WTC11 (cell line): ENCODE results near the gene BLID. TPM values are rescaled to one million over a fixed set of nuclear protein-coding genes. Genes with fewer than 3 reads are reported as not detected.

Experiments
- ATAC-seq: fragments of 200-7000 bp; cut with Tn5 transposase; 2 replicates; pipeline ENCODE4 v1.10.0; 2021; ENCODE audit warnings: mild to moderate bottlenecking, moderate library complexity
- CTCF ChIA-PET: fragments of 300-600 bp; sonication (Branson Sonifier 250); formaldehyde crosslinking; loops from one replicate; lab custom pipeline; 2021; ENCODE audit warnings: antibody characterized with exemption; lab: Charles Lee
- POLR2A ChIA-PET: fragments of 350-600 bp; sonication (Branson Sonifier 250); formaldehyde crosslinking; loops from one replicate; lab custom pipeline; 2021; ENCODE audit warnings: antibody characterized with exemption; lab: Charles Lee
- DNase-seq: peaks from one replicate; pipeline ENCODE4 v3.0.0; 2021; ENCODE audit warnings: low spot score
- H3K27ac Mint-ChIP-seq: 2 replicates; pipeline ENCODE4 v1.8.0; 2021; ENCODE audit warnings: mixed read lengths
- H3K27me3 Mint-ChIP-seq: 2 replicates; pipeline ENCODE4 v1.8.0; 2021; ENCODE audit warnings: low read depth, mild to moderate bottlenecking, moderate library complexity, mixed read lengths
- H3K36me3 Mint-ChIP-seq: 2 replicates; pipeline ENCODE4 v1.8.0; 2021; ENCODE audit warnings: mixed read lengths
- H3K4me1 Mint-ChIP-seq: 2 replicates; pipeline ENCODE4 v1.8.0; 2022; ENCODE audit warnings: mixed read lengths
- H3K4me3 Mint-ChIP-seq: 2 replicates; pipeline ENCODE4 v1.8.0; 2021; ENCODE audit warnings: mild to moderate bottlenecking, moderate library complexity, mixed read lengths
- H3K9me3 Mint-ChIP-seq: 2 replicates; pipeline ENCODE4 v1.8.0; 2021; ENCODE audit warnings: mixed read lengths
- AFF4 ChIP-seq: sonication (generic); formaldehyde crosslinking; IDR thresholded peaks from 2 replicates; pipeline ENCODE4 v1.8.1; 2023; ENCODE audit warnings: mild to moderate bottlenecking, missing genetic modification reagents, borderline replicate concordance
- E2F5 ChIP-seq: sonication (generic); formaldehyde crosslinking; IDR thresholded peaks from 2 replicates; pipeline ENCODE4 v1.8.1; 2022; ENCODE audit warnings: mild to moderate bottlenecking, moderate library complexity, missing genetic modification reagents
- EMX1 ChIP-seq: fragments of 250-450 bp; sonication (Bioruptor Pico); IDR thresholded peaks from 2 replicates; pipeline ENCODE4 v1.8.0; 2021; ENCODE audit warnings: mild to moderate bottlenecking
- ETV6 ChIP-seq: sonication (generic); formaldehyde crosslinking; IDR thresholded peaks from 2 replicates; pipeline ENCODE4 v1.8.1; 2022; ENCODE audit warnings: mild to moderate bottlenecking, missing genetic modification reagents
- FOXP1 ChIP-seq: sonication (generic); formaldehyde crosslinking; IDR thresholded peaks from 2 replicates; pipeline ENCODE4 v1.8.0; 2022; ENCODE audit warnings: missing genetic modification reagents, mild to moderate bottlenecking, moderate library complexity, borderline replicate concordance
- GTF2I ChIP-seq: fragments of 250-450 bp; sonication (Bioruptor Pico); conservative IDR thresholded peaks from 2 replicates; pipeline ENCODE4 v1.4.0; 2021; ENCODE audit warnings: mild to moderate bottlenecking
- HMGXB4 ChIP-seq: sonication (generic); formaldehyde crosslinking; IDR thresholded peaks from 2 replicates; pipeline ENCODE4 v1.8.1; 2023; ENCODE audit warnings: mild to moderate bottlenecking, moderate library complexity, missing genetic modification reagents
- JUN ChIP-seq: sonication (generic); formaldehyde crosslinking; IDR thresholded peaks from 2 replicates; pipeline ENCODE4 v1.8.0; 2023; ENCODE audit warnings: mild to moderate bottlenecking, missing genetic modification reagents
- NR3C1 ChIP-seq: sonication (generic); formaldehyde crosslinking; conservative IDR thresholded peaks from 2 replicates; pipeline ENCODE4 v1.8.1; 2023; ENCODE audit warnings: low read depth, mild to moderate bottlenecking, missing genetic modification reagents
- TCF7 ChIP-seq: sonication (generic); formaldehyde crosslinking; IDR thresholded peaks from 2 replicates; pipeline ENCODE4 v1.8.0; 2022; ENCODE audit warnings: mild to moderate bottlenecking, low read depth, missing genetic modification reagents, moderate library complexity
- TEAD1 ChIP-seq: sonication (generic); formaldehyde crosslinking; IDR thresholded peaks from 2 replicates; pipeline ENCODE4 v1.8.0; 2022; ENCODE audit warnings: mild to moderate bottlenecking, missing genetic modification reagents
- ZNF281 ChIP-seq: sonication (generic); formaldehyde crosslinking; IDR thresholded peaks from 2 replicates; pipeline ENCODE4 v1.8.0; 2023; ENCODE audit warnings: mild to moderate bottlenecking, missing genetic modification reagents
- ZNF416 ChIP-seq: fragments of 250-450 bp; sonication (Bioruptor Pico); IDR thresholded peaks from 2 replicates; pipeline ENCODE4 v1.9.0; 2021; ENCODE audit warnings: mild to moderate bottlenecking, inconsistent platforms
- total RNA-seq: library from RNA; stranded (reverse); gene quantifications from 3 replicates; pipeline ENCODE4 v1.2.3, GENCODE V29; 2021
- TF ChIP-seq, protein P1 (sequence below): sonication (generic); formaldehyde crosslinking; IDR thresholded peaks from 2 replicates; pipeline ENCODE4 v1.8.1; 2022; ENCODE audit warnings: low read depth, missing genetic modification reagents, borderline replicate concordance
- TF ChIP-seq, protein P2 (sequence below): fragments of 250-450 bp; sonication (Bioruptor Pico); conservative IDR thresholded peaks from 2 replicates; pipeline ENCODE4 v1.9.0; 2021; ENCODE audit warnings: mild to moderate bottlenecking
- TF ChIP-seq, protein P3 (sequence below): sonication (generic); formaldehyde crosslinking; IDR thresholded peaks from 2 replicates; pipeline ENCODE4 v1.8.0; 2022; ENCODE audit warnings: mild to moderate bottlenecking, missing genetic modification reagents

The BLID gene
- total RNA-seq, 1 experiment from 2014 or later: not detected

DNA sequence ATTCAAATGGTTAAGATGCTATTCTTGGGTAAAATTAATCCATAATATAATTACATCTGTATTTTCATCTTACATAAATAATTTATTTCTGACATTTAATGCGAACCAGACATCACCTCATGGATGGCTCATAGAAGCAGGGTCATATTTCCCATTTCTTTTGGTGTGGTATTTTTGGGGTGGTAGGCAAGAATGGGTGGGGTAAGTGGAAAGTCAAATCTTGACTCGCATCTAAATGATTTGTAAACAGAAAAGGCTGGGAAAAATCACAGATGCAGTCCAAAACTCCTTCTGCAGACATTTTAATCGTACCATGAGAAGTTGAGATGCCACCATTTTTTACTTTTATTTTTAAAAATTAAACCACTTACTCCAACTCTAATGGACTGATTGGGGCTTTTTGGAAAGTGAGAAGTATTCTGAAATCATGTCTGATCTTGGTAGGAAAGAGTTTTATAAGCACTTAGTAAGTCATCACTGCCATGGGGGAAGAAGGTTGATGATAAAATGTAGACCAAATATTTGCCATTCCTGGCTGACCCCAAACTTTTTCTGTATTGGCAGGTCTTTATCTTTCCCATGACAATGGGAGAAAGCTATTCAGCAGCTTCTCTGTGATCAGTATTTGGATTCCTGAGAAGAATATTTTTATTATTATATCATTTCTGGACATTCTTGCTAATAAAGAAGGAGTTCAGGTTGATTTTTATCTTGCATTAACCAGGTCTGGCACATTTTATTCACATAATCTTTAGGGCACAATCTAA lies 47.2 kb upstream of the BLID start:
- TF ChIP-seq ETV6 (no peak), GTF2I (CRISPR knock-in tag) (no peak), E2F5 (no peak), AFF4 (CRISPR knock-in tag) (no peak), ZNF416 (CRISPR knock-in tag) (no peak), JUN (CRISPR knock-in tag) (no peak), ZNF281 (no peak), FOXP1 (CRISPR knock-in tag) (no peak), TCF7 (no peak), TEAD1 (no peak), EMX1 (no peak)
- TF ChIP-seq, protein P1, sequence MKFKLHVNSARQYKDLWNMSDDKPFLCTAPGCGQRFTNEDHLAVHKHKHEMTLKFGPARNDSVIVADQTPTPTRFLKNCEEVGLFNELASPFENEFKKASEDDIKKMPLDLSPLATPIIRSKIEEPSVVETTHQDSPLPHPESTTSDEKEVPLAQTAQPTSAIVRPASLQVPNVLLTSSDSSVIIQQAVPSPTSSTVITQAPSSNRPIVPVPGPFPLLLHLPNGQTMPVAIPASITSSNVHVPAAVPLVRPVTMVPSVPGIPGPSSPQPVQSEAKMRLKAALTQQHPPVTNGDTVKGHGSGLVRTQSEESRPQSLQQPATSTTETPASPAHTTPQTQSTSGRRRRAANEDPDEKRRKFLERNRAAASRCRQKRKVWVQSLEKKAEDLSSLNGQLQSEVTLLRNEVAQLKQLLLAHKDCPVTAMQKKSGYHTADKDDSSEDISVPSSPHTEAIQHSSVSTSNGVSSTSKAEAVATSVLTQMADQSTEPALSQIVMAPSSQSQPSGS (CRISPR knock-in tag): no peak
- TF ChIP-seq, protein P2, sequence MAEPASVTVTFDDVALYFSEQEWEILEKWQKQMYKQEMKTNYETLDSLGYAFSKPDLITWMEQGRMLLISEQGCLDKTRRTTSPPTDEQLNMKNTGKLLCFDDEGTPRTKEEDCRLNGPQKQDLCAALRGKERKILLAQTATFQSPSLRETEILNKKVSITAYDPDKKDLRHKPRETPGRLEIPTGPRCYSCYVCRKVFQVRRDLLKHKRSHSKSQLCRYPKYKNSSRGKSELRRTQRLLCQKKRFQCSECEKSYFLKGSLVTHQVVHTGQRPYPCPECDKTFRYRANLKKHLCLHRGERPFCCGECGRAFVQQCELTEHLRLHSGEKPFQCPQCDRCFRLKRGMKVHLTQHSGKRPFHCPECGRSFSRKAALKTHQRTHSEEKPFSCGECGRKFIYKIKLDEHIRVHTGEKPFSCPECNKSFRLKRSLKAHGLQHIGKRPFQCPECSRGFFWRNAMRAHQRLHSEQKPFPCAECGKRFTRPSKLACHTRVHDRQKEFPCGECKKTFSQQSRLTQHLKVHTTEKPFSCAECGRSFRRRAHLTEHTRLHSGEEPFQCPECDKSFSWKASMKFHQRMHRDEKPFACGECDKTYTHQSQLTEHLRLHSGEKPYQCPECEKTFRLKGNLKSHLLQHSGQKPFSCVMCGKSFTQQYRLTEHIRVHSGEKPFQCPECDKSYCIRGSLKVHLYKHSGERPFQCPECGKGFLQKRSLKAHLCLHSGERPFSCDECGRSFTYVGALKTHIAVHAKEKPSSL (CRISPR knock-in tag): no peak
- TF ChIP-seq, all 79 proteins: peak for 0
- DNase-seq (no peak), ATAC-seq (no peak)
- H3K4me3 Mint-ChIP-seq: no peak overlapping the region
- H3K36me3 Mint-ChIP-seq: no peaks in the 10 kb centered on the region
- no peaks in the 10 kb centered on the region; the same call in 1 of the 2 replicates for H3K27me3 Mint-ChIP-seq
- no peaks in the 10 kb centered on the region for H3K9me3 Mint-ChIP-seq
- peaks cover 34% of the 10 kb centered on the region for H3K4me1 Mint-ChIP-seq
- no peak overlapping the region for H3K27ac Mint-ChIP-seq
- ChIA-PET POLR2A (no interaction called here), CTCF (no interaction called here)

- Mint-ChIP-seq H3K4me1 (peaks cover 29% of the 10 kb centered on the region), H3K27ac (no peak overlapping the region)
- CTCF ChIA-PET: no interaction called here
- TF ChIP-seq, protein P3, sequence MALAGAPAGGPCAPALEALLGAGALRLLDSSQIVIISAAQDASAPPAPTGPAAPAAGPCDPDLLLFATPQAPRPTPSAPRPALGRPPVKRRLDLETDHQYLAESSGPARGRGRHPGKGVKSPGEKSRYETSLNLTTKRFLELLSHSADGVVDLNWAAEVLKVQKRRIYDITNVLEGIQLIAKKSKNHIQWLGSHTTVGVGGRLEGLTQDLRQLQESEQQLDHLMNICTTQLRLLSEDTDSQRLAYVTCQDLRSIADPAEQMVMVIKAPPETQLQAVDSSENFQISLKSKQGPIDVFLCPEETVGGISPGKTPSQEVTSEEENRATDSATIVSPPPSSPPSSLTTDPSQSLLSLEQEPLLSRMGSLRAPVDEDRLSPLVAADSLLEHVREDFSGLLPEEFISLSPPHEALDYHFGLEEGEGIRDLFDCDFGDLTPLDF: no peak
- TF ChIP-seq NR3C1 (no peak), HMGXB4 (CRISPR knock-in tag) (no peak)
- TF ChIP-seq, protein P1 (CRISPR knock-in tag): no peak
Observed at GRCh38 chr11:122162095-122162494, 46.1 kb upstream of the BLID start.

More at GRCh38 chr11:122162095-122162494, 46.1 kb upstream of the BLID start:
- no peak overlapping the region for H3K4me3 Mint-ChIP-seq
- POLR2A ChIA-PET: no interaction called here
- H3K36me3 Mint-ChIP-seq: no peaks in the 10 kb centered on the region
- ATAC-seq (no peak), DNase-seq (no peak)
- no peaks in the 10 kb centered on the region for H3K9me3 Mint-ChIP-seq
- H3K27me3 Mint-ChIP-seq: no peaks in the 10 kb centered on the region; the same call in 1 of the 2 replicates
